Gastrocnemius medialis (tissue), 4 donors: ENCODE results near the gene MTG2.

Source experiments
- CTCF ChIP-seq, 5 experiments: fragments of 450-650 bp in 3 of 5; fragments of 200-600 bp in 2 of 5; sonication (generic) in 2 of 5; IDR thresholded peaks in 4 of 5; conservative IDR thresholded peaks in 1 of 5; 1 replicate in 4 of 5; 2 replicates in 1 of 5; pipeline ENCODE4 v1.5.1; 2016 to 2019; ENCODE audit warnings: antibody characterized with exemption in 5 of 5, mild to moderate bottlenecking in 3 of 5, moderate library complexity in 3 of 5
- POLR2A ChIP-seq, 2 donors: fragments of 450-650 bp; IDR thresholded peaks; one replicate each; pipeline ENCODE4 v1.6.1; 2017; ENCODE audit warnings: antibody characterized with exemption in 2 of 2, mild to moderate bottlenecking in 2 of 2, moderate library complexity in 2 of 2

GRCh38 chr20:62190639-62191411, 8.0 kb downstream of the MTG2 start:
- TF ChIP-seq CTCF (IDR thresholded peaks at IDR 0.05 in 4 of 5, conservative IDR thresholded peaks at IDR 0.05 in 1 of 5), result no peak
- no peak for TF ChIP-seq POLR2A (IDR thresholded peaks at IDR 0.05)
